Panc1 (cell line): ENCODE results near the gene ADSS1. TPM values are rescaled to one million over a fixed set of nuclear protein-coding genes. Genes with fewer than 3 reads are reported as not detected.
"Not testable (repeated sequence)": the region's sequence is repeated elsewhere in the genome, so short reads cannot be mapped to it uniquely, and the experiment has no call there.

Experiments used
- ATAC-seq: fragments of 200-7000 bp; cut with Tn5 transposase; 2 replicates; pipeline ENCODE4 v1.9.1; 2020; ENCODE audit warnings: mild to moderate bottlenecking, moderate library complexity
- BruUV-seq: library from RNA; stranded (reverse); fragments of 400-500 nt; replicated peaks from 2 replicates; lab custom pipeline; 2021; lab: Mats Ljungman, UMichigan
- CTCF ChIA-PET: fragments of 300-600 bp; sonication (Branson Sonifier 250); formaldehyde crosslinking; loops from one replicate; lab custom pipeline; 2022; ENCODE audit warnings: antibody characterized with exemption; lab: Charles Lee
- POLR2A ChIA-PET: fragments of 300-600 bp; sonication (Branson Sonifier 250); formaldehyde crosslinking; loops from one replicate; lab custom pipeline; 2022; ENCODE audit warnings: antibody characterized with exemption; lab: Charles Lee
- DNase-seq: peaks from one replicate; pipeline ENCODE4 v3.0.0-alpha.2; 2010; ENCODE audit warnings: low read depth, low spot score
- H3K27ac ChIP-seq: 2 replicates; pipeline ENCODE4 v1.5.1; 2011; ENCODE audit warnings: mild to moderate bottlenecking, low read length, inconsistent platforms
- H3K27me3 ChIP-seq: fragments of 200-500 bp; sonication (Bioruptor generic); 2 replicates; pipeline ENCODE4 v1.6.0; 2014; ENCODE audit warnings: low read length, inconsistent platforms; ENCODE audit not compliant: control insufficient read depth, insufficient read depth
- H3K36me3 ChIP-seq: fragments of 200-500 bp; sonication (Bioruptor generic); 2 replicates; pipeline ENCODE4 v1.5.1; 2014; ENCODE audit warnings: inconsistent platforms, mild to moderate bottlenecking, low read length, moderate library complexity; ENCODE audit not compliant: control insufficient read depth, insufficient read depth
- H3K4me1 ChIP-seq: 2 replicates; pipeline ENCODE4 v1.5.1; 2011; ENCODE audit warnings: inconsistent platforms, mild to moderate bottlenecking, low read length, moderate library complexity; ENCODE audit not compliant: control insufficient read depth, insufficient read depth
- H3K4me3 ChIP-seq, 2 experiments: 2 replicates each; pipeline ENCODE4 v1.5.1; 2011 to 2012; ENCODE audit warnings: low read depth in 2 of 2, low read length in 2 of 2, mild to moderate bottlenecking in 2 of 2, inconsistent platforms in 1 of 2, moderate library complexity in 1 of 2
- H3K9me3 ChIP-seq: fragments of 200-500 bp; sonication (Bioruptor generic); 2 replicates; pipeline ENCODE4 v1.5.1; 2014; ENCODE audit warnings: low read depth, mild to moderate bottlenecking, inconsistent platforms, low read length, moderate library complexity; ENCODE audit not compliant: control insufficient read depth, insufficient read depth
- CTCF ChIP-seq: fragments of 450-650 bp; IDR thresholded peaks from 2 replicates; pipeline ENCODE4 v1.5.1; 2017; ENCODE audit warnings: mild to moderate bottlenecking
- POLR2AphosphoS5 ChIP-seq: IDR thresholded peaks from 2 replicates; pipeline ENCODE4 v1.6.1; 2012; ENCODE audit warnings: mild to moderate bottlenecking, low read depth, low read length, moderate library complexity
- REST ChIP-seq, 2 experiments: IDR thresholded peaks; 2 replicates each; pipeline ENCODE4 v1.6.1; 2011 to 2012; ENCODE audit warnings: low read depth in 2 of 2, control low read depth in 1 of 2, low read length in 1 of 2, mild to moderate bottlenecking in 1 of 2, moderate library complexity in 1 of 2; ENCODE audit not compliant: insufficient read depth in 1 of 2
- SIN3A ChIP-seq: IDR thresholded peaks from 2 replicates; pipeline ENCODE4 v1.6.1; 2012; ENCODE audit warnings: low read depth, mild to moderate bottlenecking, low read length, moderate library complexity, borderline replicate concordance; ENCODE audit not compliant: insufficient read depth
- TCF7L2 ChIP-seq: IDR thresholded peaks from 2 replicates; pipeline ENCODE4 v1.6.1; 2011; ENCODE audit warnings: mild to moderate bottlenecking, low read depth, low read length, inconsistent platforms
- in situ Hi-C: cut with HindIII; loops from 2 replicates; pipeline ENCODE4 v1.10.0; 2016; ENCODE audit warnings: low sequenced_read_pairs, low pct_unique_long_range_greater_than_20kb
- intact Hi-C: fragments of 100-400 bp; cut with micrococcal nuclease; formaldehyde crosslinking; loops from one replicate; pipeline ENCODE4 v1.10.0; 2022; ENCODE audit not compliant: unreplicated experiment
- total RNA-seq: library from RNA; stranded (reverse); gene quantifications from one replicate; pipeline ENCODE4 v1.2.1, GENCODE V29; 2021; ENCODE audit not compliant: unreplicated experiment

Gene ADSS1
- total RNA-seq, 1 experiment from 2014 or later = 9.4 TPM

GRCh38 chr14:104728631-104729030, 4.6 kb downstream of the ADSS1 start:
- no TSS peak for BruUV-seq
- no peaks in the 10 kb centered on the region for H3K9me3 ChIP-seq
- no peaks in the 10 kb centered on the region for H3K27me3 ChIP-seq
- TF ChIP-seq REST (IDR thresholded peaks at IDR 0.05; ENCODE audit: insufficient read depth in 1 of 2, low read depth in 2 of 2, low read length in 1 of 2) = no peak
- no peak for TF ChIP-seq TCF7L2
- TF ChIP-seq POLR2AphosphoS5 = no peak
- no peak for TF ChIP-seq CTCF
- TF ChIP-seq SIN3A = no peak
- in situ Hi-C loops (no loop called here), intact Hi-C loops (no loop called here)
- DNase-seq (no peak), ATAC-seq (no peak)
- peaks cover 15% of the 10 kb centered on the region for H3K4me1 ChIP-seq
- H3K36me3 ChIP-seq = no peaks in the 10 kb centered on the region
- ChIA-PET POLR2A (no interaction called here), CTCF (no interaction called here)
- H3K4me3 ChIP-seq = no peak overlapping the region
- no peak overlapping the region for H3K27ac ChIP-seq

DNA sequence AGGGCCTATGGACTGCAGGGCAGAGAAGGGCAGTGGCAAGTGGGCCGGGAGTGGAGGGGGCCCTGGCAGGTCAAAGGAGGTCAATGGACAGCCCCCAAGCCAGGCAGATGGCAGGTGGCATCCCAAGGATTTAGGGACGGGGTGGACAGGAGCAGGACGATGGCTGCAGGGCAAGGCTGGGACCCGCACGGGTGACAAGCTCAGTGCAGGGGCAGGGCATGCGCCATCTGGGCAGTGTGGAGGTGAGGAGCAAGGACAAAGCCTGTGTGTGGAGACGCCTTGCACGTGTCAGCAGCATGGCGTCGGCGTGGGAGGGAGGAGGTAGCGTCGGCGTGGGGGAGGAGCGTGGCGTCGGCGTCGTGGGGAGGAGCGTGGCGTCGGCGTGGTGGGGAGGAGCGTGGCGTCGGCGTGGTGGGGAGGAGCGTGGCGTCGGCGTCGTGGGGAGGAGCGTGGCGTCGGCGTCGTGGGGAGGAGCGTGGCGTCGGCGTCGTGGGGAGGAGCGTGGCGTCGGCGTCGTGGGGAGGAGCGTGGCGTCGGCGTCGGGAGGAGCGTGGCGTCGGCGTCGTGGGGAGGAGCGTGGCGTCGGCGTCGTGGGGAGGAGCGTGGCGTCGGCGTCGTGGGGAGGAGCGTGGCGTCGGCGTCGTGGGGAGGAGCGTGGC, 5.3 kb downstream of the ADSS1 start:
- H3K27me3 ChIP-seq, H3K9me3 ChIP-seq, H3K4me3 ChIP-seq, POLR2A ChIA-PET, BruUV-seq, in situ Hi-C loops, DNase-seq, CTCF ChIA-PET, intact Hi-C loops, H3K36me3 ChIP-seq, H3K27ac ChIP-seq, ATAC-seq: not testable (repeated sequence)
- peaks cover 15% of the 10 kb centered on the region for H3K4me1 ChIP-seq

- Histone ChIP-seq H3K9me3 (no peaks in the 10 kb centered on the region), H3K27me3 (no peaks in the 10 kb centered on the region), H3K36me3 (no peaks in the 10 kb centered on the region), H3K27ac (no peak overlapping the region), H3K4me1 (peaks cover 15% of the 10 kb centered on the region), H3K4me3 (no peak overlapping the region)
- ChIA-PET POLR2A (no interaction called here), CTCF (no interaction called here)
- ATAC-seq = no peak
- DNase-seq = no peak
- intact Hi-C loops (no loop called here), in situ Hi-C loops (no loop called here)
- TF ChIP-seq CTCF = no peak
- no peak for TF ChIP-seq POLR2AphosphoS5
- no peak for TF ChIP-seq SIN3A
- TF ChIP-seq REST (IDR thresholded peaks at IDR 0.05; ENCODE audit: insufficient read depth in 1 of 2, low read depth in 2 of 2, low read length in 1 of 2) = no peak
- no peak for TF ChIP-seq TCF7L2
- BruUV-seq = no TSS peak
These were observed 5.8 kb downstream of the ADSS1 start for GRCh38 chr14:104729835-104730181.
